Fibroblast of skin of left biceps (primary cell): ENCODE measurements around the gene COL1A1.

ENCODE experiments used
- DNase-seq, 2 experiments: peaks; one replicate each; pipeline ENCODE4 v3.0.0-alpha.2; 2013; ENCODE audit warnings: low read depth in 2 of 2

The COL1A1 gene

GRCh38 chr17:50141026-50141744 lies 60.2 kb downstream of the COL1A1 start:
- DNase-seq: no peak

- no peak for DNase-seq
Measured at GRCh38 chr17:50139950-50140885, 61.2 kb downstream of the COL1A1 start.

- no peak for DNase-seq
Measured at GRCh38 chr17:50139185-50139783, 62.1 kb downstream of the COL1A1 start.

- no peak for DNase-seq
Measured at GRCh38 chr17:50137042-50137441, 64.4 kb downstream of the COL1A1 start.

GRCh38 chr17:50136096-50136687 lies 65.2 kb downstream of the COL1A1 start:
- no peak for DNase-seq

- no peak for DNase-seq
Measured at GRCh38 chr17:50135316-50136095, 65.9 kb downstream of the COL1A1 start.

- DNase-seq: no peak
Measured at GRCh38 chr17:50134206-50135110, 67.0 kb downstream of the COL1A1 start.

GRCh38 chr17:50133769-50134099 lies 67.7 kb downstream of the COL1A1 start:
- DNase-seq: no peak
